GM12874 (cell line): Measurements from ENCODE around the gene GPC3.

Experiments used
- CTCF ChIP-seq: IDR thresholded peaks from 2 replicates; pipeline ENCODE4 v1.5.1; 2011; ENCODE audit warnings: low read depth, mild to moderate bottlenecking, control low read depth, low read length, moderate library complexity; ENCODE audit not compliant: insufficient read depth

Gene GPC3

GRCh38 chrX:134019567-134020206, 34.3 kb upstream of the GPC3 start:
- TF ChIP-seq CTCF = no peak

GRCh38 chrX:134013524-134013923, 28.1 kb upstream of the GPC3 start:
- no peak for TF ChIP-seq CTCF

- no peak for TF ChIP-seq CTCF
Measured at GRCh38 chrX:134013092-134013497, 27.7 kb upstream of the GPC3 start.

GRCh38 chrX:134010690-134011089, 25.3 kb upstream of the GPC3 start:
- no peak for TF ChIP-seq CTCF

- no peak for TF ChIP-seq CTCF
Measured at GRCh38 chrX:134007716-134008115, 22.3 kb upstream of the GPC3 start.

GRCh38 chrX:134006484-134007161, 21.2 kb upstream of the GPC3 start:
- no peak for TF ChIP-seq CTCF

- no peak for TF ChIP-seq CTCF
Measured at GRCh38 chrX:134004084-134004483, 18.7 kb upstream of the GPC3 start.
